Heart left ventricle (tissue), 16 donors: Measurements from ENCODE around the gene DIS3L2. TPM values are rescaled to one million over a fixed set of nuclear protein-coding genes. Genes with fewer than 3 reads are reported as not detected.

Source experiments
- ATAC-seq, 4 donors: fragments of 200-7000 bp; cut with Tn5 transposase; one replicate each; pipeline ENCODE4 v1.9.1; 2020 to 2022; ENCODE audit warnings: moderate library complexity in 4 of 4, mild to moderate bottlenecking in 3 of 4, moderate number of reproducible peaks in 1 of 4
- DNase-seq, 5 donors: peaks; one replicate each; pipeline ENCODE4 v3.0.0-alpha.2; 2020
- H3K27ac ChIP-seq, 12 donors: fragments of 200-600 bp; sonication (generic) in 4 of 12; one replicate each; pipeline versions ENCODE4 v1.5.0 to v1.8.0; 2016 to 2022; ENCODE audit warnings: mild to moderate bottlenecking in 2 of 12
- H3K27me3 ChIP-seq, 9 donors: fragments of 200-600 bp; sonication (generic) in 2 of 9; one replicate each; pipeline versions ENCODE4 v1.5.1 to v1.8.0; 2016 to 2022; ENCODE audit warnings: mild to moderate bottlenecking in 3 of 9
- H3K36me3 ChIP-seq, 9 donors: fragments of 200-600 bp; sonication (generic) in 2 of 9; one replicate each; pipeline versions ENCODE4 v1.5.0 to v1.8.0; 2018 to 2022; ENCODE audit warnings: mild to moderate bottlenecking in 2 of 9
- H3K4me1 ChIP-seq, 12 donors: fragments of 200-600 bp; sonication (generic) in 4 of 12; one replicate each; pipeline versions ENCODE4 v1.5.0 to v1.8.0; 2016 to 2022; ENCODE audit warnings: mild to moderate bottlenecking in 3 of 12
- H3K4me3 ChIP-seq, 12 donors: fragments of 200-600 bp; sonication (generic) in 4 of 12; one replicate each; pipeline versions ENCODE4 v1.5.0 to v1.8.0; 2017 to 2022; ENCODE audit warnings: mild to moderate bottlenecking in 9 of 12, moderate library complexity in 4 of 12
- H3K9me3 ChIP-seq, 12 donors: fragments of 200-600 bp; sonication (generic) in 4 of 12; one replicate each; pipeline versions ENCODE4 v1.5.0 to v1.8.0; 2016 to 2022; ENCODE audit warnings: mild to moderate bottlenecking in 1 of 12
- CTCF ChIP-seq, 12 donors: fragments of 200-600 bp; sonication (generic) in 4 of 12; IDR thresholded peaks; one replicate each; pipeline versions ENCODE4 v1.5.0 to v1.8.0; 2018 to 2022; ENCODE audit warnings: antibody characterized with exemption in 12 of 12, mild to moderate bottlenecking in 5 of 12
- POLR2A ChIP-seq, 2 donors: fragments of 450-650 bp; IDR thresholded peaks; one replicate each; pipeline ENCODE4 v1.6.1; 2017; ENCODE audit warnings: antibody characterized with exemption in 2 of 2, mild to moderate bottlenecking in 2 of 2, moderate library complexity in 2 of 2
- WGBS, 4 donors: extraction: QIAGEN DNeasy Blood & Tissue Kit in 2 of 4; methylation state at CpG; one replicate each; pipeline versions ENCODE4 v1.1.5 to v1.1.7; 2013 to 2018; 5-methylcytosine and 5-hydroxymethylcytosine counted together
- intact Hi-C, 10 donors: fragments of 100-400 bp; cut with DNase I; formaldehyde crosslinking; loops; one replicate each; pipeline versions ENCODE4 v1.11.1 to v1.14.2; 2022
- polyA plus RNA-seq, 2 donors: library from polyadenylated mRNA; stranded (reverse); fragments of 200-250 nt; gene quantifications; one replicate each; pipeline ENCODE4 v1.2.3, GENCODE V29; 2013
- total RNA-seq, 9 donors: library from RNA; depleted of rRNA in 2 of 9; stranded (reverse); fragments of >200 nt in 2 of 9; fragmentation: NEBNext Ultra II Directional in 3 of 9; extraction: Animal tissue kit (Norgen Biotek cat#: 25700) in 3 of 9; gene quantifications; one replicate each; pipeline versions ENCODE4 v1.1.0 to v1.2.4, GENCODE V29; 2016 to 2023
- donor health status: ischemic (EF 13 %, LVEDD 7.1; RV severe dilation, severe dysfunction).
- donor health status: healthy with polysubstance abuse.
- donor health status: DM: no; HTN: yes; CAD: no.
- donor health status: DM: no; HTN: no; CAD: no.
- donor health status: ischemic (EF 25% LVEDD 6.9; RV normal size, moderate dysfunction).
- donor health status: ischemic (EF 25% LVEDD 5.7; RV mildly dilated, moderate dysfunction).
- donor health status: healthy.
- donor health status: DM: yes; HTN: yes; CAD: no.
- donor health status: ischemic (EF 35%, LVEDD 5.7; RV mildly dilated, moderate dysfunction).
- donor health status: nonischemic (EF 11% LVEDD 7.7; RV severe dilation, severe dysfunction).
- donor health status: DM: yes; HTN: yes; CAD: no.
- donor health status: PGD.
- donor health status: ischemic (EF 29% LVEDD 5.4; RV normal size, mild dysfunction).
- donor health status: nonischemic (EF 23%, LVEDD 6.1; RV moderate dilation, normal function).

Gene DIS3L2
- total and polyA plus RNA-seq, 11 donors, result 12.4 to 27.3 (median 21.8) TPM

GRCh38 chr2:231922311-231923009, 39.1 kb upstream of the DIS3L2 start:
- peak in 1 of 5 donors; percentile 44 for DNase-seq
- TF ChIP-seq POLR2A (IDR thresholded peaks at IDR 0.05) (no peak), CTCF (IDR thresholded peaks at IDR 0.05) (no peak)
- H3K9me3 ChIP-seq, result no peaks in the 10 kb centered on the region
- peaks cover 4 to 30% (median 20%) of the 10 kb centered on the region in 12 donors for H3K4me1 ChIP-seq
- H3K27me3 ChIP-seq, result peaks cover 9 to 58% (median 36%) of the 10 kb centered on the region in 9 donors
- no peak overlapping the region for H3K4me3 ChIP-seq
- WGBS, 4 donors, result 82 to 92% (median 85%) methylated on average over 15 of the region's 15 CpGs
- intact Hi-C loops, result loop anchor here in 5 of 10 donors (5.0 kb wide), 4 partner anchors 220 to 520 kb away; no protein-coding TSS in a partner anchor
- no peak for ATAC-seq
- no peaks in the 10 kb centered on the region for H3K36me3 ChIP-seq
- H3K27ac ChIP-seq, result no peak overlapping the region

- Histone ChIP-seq H3K4me1 (peaks cover 4 to 29% (median 20%) of the 10 kb centered on the region in 12 donors), H3K27me3 (peaks cover 9 to 63% (median 39%) of the 10 kb centered on the region in 9 donors), H3K4me3 (no peak overlapping the region), H3K36me3 (no peaks in the 10 kb centered on the region), H3K27ac (no peak overlapping the region), H3K9me3 (no peaks in the 10 kb centered on the region)
- no peak for ATAC-seq
- intact Hi-C loops, result loop anchor here in 5 of 10 donors (5.0 kb wide), 4 partner anchors 219 to 519 kb away; no protein-coding TSS in a partner anchor
- no peak for TF ChIP-seq POLR2A (IDR thresholded peaks at IDR 0.05)
- TF ChIP-seq CTCF (IDR thresholded peaks at IDR 0.05), result no peak
- 72 to 90% (median 85%) methylated on average over 2 to 3 of the region's 3 CpGs for WGBS, 4 donors
- DNase-seq, result peak in 1 of 5 donors; percentile 32
Measured at GRCh38 chr2:231923010-231923344, 38.5 kb upstream of the DIS3L2 start.

GRCh38 chr2:231923951-231924888, 37.3 kb upstream of the DIS3L2 start:
- no peak for ATAC-seq
- TF ChIP-seq CTCF (IDR thresholded peaks at IDR 0.05) (no peak), POLR2A (IDR thresholded peaks at IDR 0.05) (no peak)
- Histone ChIP-seq H3K4me1 (peaks cover 4 to 32% (median 20%) of the 10 kb centered on the region in 12 donors), H3K27ac (no peak overlapping the region), H3K4me3 (peak overlapping the region in 6 of 12 donors; percentile 47 to 58 (median 50)), H3K9me3 (no peaks in the 10 kb centered on the region), H3K36me3 (no peaks in the 10 kb centered on the region), H3K27me3 (peaks cover 9 to 75% (median 38%) of the 10 kb centered on the region in 9 donors)
- 75 to 80% (median 77%) methylated on average over 24 of the region's 24 CpGs for WGBS, 4 donors
- intact Hi-C loops, result loop anchor here in 8 of 10 donors (1.0 to 5.0 kb wide), 8 partner anchors 215 to 518 kb away; no protein-coding TSS in a partner anchor
- DNase-seq, result peak in 1 of 5 donors; percentile 58
